IMR-90 (cell line): ENCODE measurements around the gene LYPD3. TPM values are rescaled to one million over a fixed set of nuclear protein-coding genes. Genes with fewer than 3 reads are reported as not detected.

Experiments
- ATAC-seq: fragments of 200-7000 bp; cut with Tn5 transposase; 2 replicates; pipeline ENCODE4 v1.9.1; 2020; ENCODE audit warnings: low read depth, mild to moderate bottlenecking, moderate library complexity
- BruUV-seq: library from RNA; stranded (reverse); fragments of 400-500 nt; replicated peaks from 2 replicates; lab custom pipeline; 2021; lab: Mats Ljungman, UMichigan
- CTCF ChIA-PET: fragments of 300-600 bp; formaldehyde crosslinking; extraction: SDS; loops from one replicate; lab custom pipeline; 2021; ENCODE audit warnings: antibody characterized with exemption; lab: Yijun Ruan, JAX
- POLR2A ChIA-PET: fragments of 300-600 bp; sonication (Branson Sonifier 250); formaldehyde crosslinking; loops from one replicate; lab custom pipeline; 2022; ENCODE audit warnings: antibody characterized with exemption; ENCODE audit not compliant: unreplicated experiment; lab: Charles Lee
- DNase-seq: peaks from one replicate; pipeline ENCODE4 v3.0.0; 2013
- H2AFZ ChIP-seq: replicated peaks from 2 replicates; pipeline ENCODE3; 2013; ENCODE audit warnings: low read length, mild to moderate bottlenecking; ENCODE audit not compliant: poor library complexity
- H2AK5ac ChIP-seq: 2 replicates; pipeline ENCODE4 v1.6.1; 2013; ENCODE audit warnings: low read depth, low read length, inconsistent platforms
- H2AK9ac ChIP-seq: replicated peaks from 2 replicates; pipeline ENCODE3; 2013; ENCODE audit warnings: mild to moderate bottlenecking, low read depth, low read length, moderate library complexity; ENCODE audit not compliant: poor library complexity
- H2BK120ac ChIP-seq: 2 replicates; pipeline ENCODE4 v1.6.1; 2013; ENCODE audit warnings: low read depth, low read length, inconsistent platforms
- H2BK15ac ChIP-seq: 3 replicates; pipeline ENCODE4 v1.6.1; 2013; ENCODE audit warnings: low read depth, low read length, inconsistent platforms
- H2BK20ac ChIP-seq: 2 replicates; pipeline ENCODE4 v1.6.1; 2013; ENCODE audit warnings: low read depth, mild to moderate bottlenecking, inconsistent platforms, low read length, moderate library complexity
- H2BK5ac ChIP-seq: 2 replicates; pipeline ENCODE4 v1.6.1; 2013; ENCODE audit warnings: mild to moderate bottlenecking, low read depth, low read length, inconsistent platforms; ENCODE audit not compliant: poor library complexity, severe bottlenecking
- H3K14ac ChIP-seq: replicated peaks from 2 replicates; pipeline ENCODE4 v1.6.1; 2013; ENCODE audit warnings: low read depth, low read length, inconsistent platforms
- H3K18ac ChIP-seq: 2 replicates; pipeline ENCODE4 v1.6.1; 2013; ENCODE audit warnings: low read depth, low read length, control low read depth
- H3K23ac ChIP-seq: 2 replicates; pipeline ENCODE4 v1.6.1; 2013; ENCODE audit warnings: low read depth, low read length, inconsistent platforms
- H3K27ac ChIP-seq: 2 replicates; pipeline ENCODE4 v1.5.1; 2013; ENCODE audit warnings: mild to moderate bottlenecking, control low read depth, low read length; ENCODE audit not compliant: insufficient read depth
- H3K27me3 ChIP-seq: 2 replicates; pipeline ENCODE4 v1.6.1; 2013; ENCODE audit warnings: low read length; ENCODE audit not compliant: control insufficient read depth, insufficient read depth
- H3K36me3 ChIP-seq: 2 replicates; pipeline ENCODE4 v1.6.1; 2013; ENCODE audit warnings: low read length, mixed read lengths; ENCODE audit not compliant: control insufficient read depth, insufficient read depth
- H3K4ac ChIP-seq: 2 replicates; pipeline ENCODE4 v1.6.1; 2013; ENCODE audit warnings: low read depth, low read length, inconsistent platforms
- H3K4me1 ChIP-seq: 2 replicates; pipeline ENCODE4 v1.6.1; 2013; ENCODE audit warnings: low read length, mixed read lengths; ENCODE audit not compliant: control insufficient read depth, insufficient read depth
- H3K4me2 ChIP-seq: 2 replicates; pipeline ENCODE4 v1.6.1; 2013; ENCODE audit warnings: low read depth, mild to moderate bottlenecking, control low read depth, low read length, moderate library complexity
- H3K4me3 ChIP-seq: 2 replicates; pipeline ENCODE4 v1.5.1; 2013; ENCODE audit warnings: low read depth, mild to moderate bottlenecking, control low read depth, low read length, moderate library complexity; ENCODE audit not compliant: insufficient read depth
- H3K56ac ChIP-seq: 2 replicates; pipeline ENCODE4 v1.6.1; 2013; ENCODE audit warnings: low read length, inconsistent platforms; ENCODE audit not compliant: insufficient read depth; ENCODE audit errors: extremely low read depth
- H3K79me1 ChIP-seq, 2 experiments: 2 replicates each; pipeline ENCODE4 v1.6.1; 2013; ENCODE audit warnings: low read length in 2 of 2, inconsistent platforms in 1 of 2, low read depth in 1 of 2
- H3K9ac ChIP-seq: 2 replicates; pipeline ENCODE4 v1.6.1; 2013; ENCODE audit warnings: low read depth, low read length, control low read depth
- H3K9me1 ChIP-seq: 2 replicates; pipeline ENCODE4 v1.6.1; 2013; ENCODE audit warnings: low read length, inconsistent platforms; ENCODE audit not compliant: insufficient read depth
- H3K9me3 ChIP-seq: 2 replicates; pipeline ENCODE4 v1.6.1; 2013; ENCODE audit warnings: low read length; ENCODE audit not compliant: control insufficient read depth, insufficient read depth
- H4K20me1 ChIP-seq: 2 replicates; pipeline ENCODE4 v1.6.1; 2013; ENCODE audit warnings: low read length, inconsistent platforms; ENCODE audit not compliant: insufficient read depth
- H4K5ac ChIP-seq: 2 replicates; pipeline ENCODE4 v1.6.1; 2013; ENCODE audit warnings: mild to moderate bottlenecking, low read depth, low read length, control low read depth
- H4K8ac ChIP-seq, 2 experiments: 2 replicates each; pipeline ENCODE4 v1.6.1; 2013; ENCODE audit warnings: low read depth in 2 of 2, low read length in 2 of 2, control low read depth in 1 of 2, inconsistent platforms in 1 of 2
- H4K91ac ChIP-seq: 2 replicates; pipeline ENCODE4 v1.6.1; 2013; ENCODE audit warnings: low read depth, low read length, inconsistent platforms; ENCODE audit not compliant: insufficient read depth
- CEBPB ChIP-seq: IDR thresholded peaks from 2 replicates; pipeline ENCODE4 v1.6.1; 2012; ENCODE audit warnings: low read depth, low read length, improper control_type of control experiment
- WGBS, 2 experiments: methylation state at CpG; one replicate each; pipeline versions ENCODE4 v1.1.5 to v1.1.7; 2013; ENCODE audit warnings: missing lambda C conversion rate in 2 of 2; ENCODE audit not compliant: insufficient read length in 1 of 2; ENCODE audit errors: extremely low coverage in 2 of 2; 5-methylcytosine and 5-hydroxymethylcytosine counted together
- dilution Hi-C: fragments of 300-500 bp; cut with HindIII; formaldehyde crosslinking; loops from one replicate; pipeline ENCODE4 v1.14.3; 2018; ENCODE audit warnings: low sequenced_read_pairs; ENCODE audit not compliant: unreplicated experiment
- in situ Hi-C: fragments of 300-500 bp; cut with MboI; formaldehyde crosslinking; loops from 3 replicates; pipeline ENCODE4 v1.14.3; 2019; ENCODE audit warnings: low sequenced_read_pairs, inconsistent platforms, mixed read lengths
- intact Hi-C: fragments of 100-400 bp; cut with micrococcal nuclease; formaldehyde crosslinking; loops from 2 replicates; pipeline ENCODE4 v1.10.0; 2022
- polyA plus RNA-seq, 3 experiments: library from polyadenylated mRNA; depleted of rRNA; stranded (reverse); fragments of >200 nt; gene quantifications; 2 replicates each; pipeline ENCODE4 v1.2.3, GENCODE V29; 2012; ENCODE audit warnings: low replicate concordance in 1 of 3
- total RNA-seq: library from RNA; depleted of rRNA; stranded (reverse); fragments of >200 nt; gene quantifications from 2 replicates; pipeline ENCODE4 v1.2.3, GENCODE V29; 2012

The LYPD3 gene
- total and polyA plus RNA-seq, 2 of the 4 experiments (the other 2 are of a cell fraction) = 0.18 to 1.1 TPM

- Histone ChIP-seq H3K79me1 (no peaks in the 10 kb centered on the region), H4K8ac (no peak overlapping the region), H3K56ac (no peak overlapping the region), H3K18ac (no peak overlapping the region), H2BK5ac (no peak overlapping the region), H4K5ac (no peak overlapping the region), H3K9me1 (peaks cover 5% of the 10 kb centered on the region; the same call in 1 of the 2 replicates), H2AK5ac (no peak overlapping the region), H3K9ac (no peak overlapping the region), H3K4me3 (no peak overlapping the region), H2BK120ac (no peak overlapping the region), H2BK15ac (no peak overlapping the region), H3K4me2 (no peak overlapping the region), H3K27ac (no peak overlapping the region), H3K4me1 (no peaks in the 10 kb centered on the region), H3K4ac (no peak overlapping the region), H2AFZ (no peak overlapping the region), H3K14ac (no peak overlapping the region), H2BK20ac (no peak overlapping the region), H3K27me3 (peaks cover 2% of the 10 kb centered on the region; the same call in 1 of the 2 replicates), H4K91ac (no peak overlapping the region), H3K9me3 (no peaks in the 10 kb centered on the region), H3K23ac (no peak overlapping the region), H3K36me3 (no peaks in the 10 kb centered on the region), H2AK9ac (no peak overlapping the region), H4K20me1 (no peaks in the 10 kb centered on the region)
- dilution Hi-C loops = no loop called here
- no peak for DNase-seq
- intact Hi-C loops = no loop called here
- in situ Hi-C loops = no loop called here
- no peak for ATAC-seq
- WGBS, 2 experiments = no CpG with 5 or more reads among the region's 16 CpGs
- no peak for TF ChIP-seq CEBPB
- POLR2A ChIA-PET = no interaction called here
- no TSS peak for BruUV-seq
- CTCF ChIA-PET = no interaction called here
Measured at GRCh38 chr19:43460362-43461016, 4.9 kb downstream of the LYPD3 start.
